Eye (tissue), 1 donor: ENCODE data around the gene RANBP1.

Experiments
- DNase-seq: peaks from one replicate; pipeline ENCODE4 v3.0.0-alpha.2; 2015

The RANBP1 gene

DNA sequence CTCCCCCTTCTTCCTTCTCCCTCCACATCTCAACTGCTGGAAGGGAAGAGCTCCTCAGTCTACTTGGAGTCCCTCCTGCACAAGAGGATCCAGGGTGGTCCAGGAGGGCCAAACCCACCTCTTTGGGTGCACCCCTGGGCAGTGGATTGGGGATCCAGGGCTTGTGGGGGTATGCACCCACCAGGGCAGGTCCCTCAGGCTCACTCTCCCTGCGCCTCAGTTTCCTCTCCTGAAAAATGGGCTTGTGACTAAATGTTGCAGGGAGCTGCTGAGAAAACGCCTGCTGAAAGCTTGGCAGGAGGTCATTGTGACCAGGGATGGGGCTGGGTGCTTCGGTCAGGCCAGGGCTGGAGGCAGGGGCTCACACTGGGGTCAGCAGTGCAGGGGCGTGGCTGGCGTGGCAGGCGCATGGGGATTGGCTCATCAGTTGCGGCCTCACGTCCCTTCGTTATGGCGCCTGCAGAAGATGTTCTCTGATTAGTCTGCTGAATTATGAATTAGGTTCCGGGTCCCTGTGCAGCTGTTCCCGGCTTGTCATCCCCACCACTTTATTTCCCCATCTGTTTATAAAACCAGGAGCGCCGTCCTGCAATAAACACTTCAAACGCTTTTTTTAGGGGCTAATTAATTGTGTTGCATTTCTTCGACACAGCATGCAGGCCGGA, 60.6 kb downstream of the RANBP1 start:
- DNase-seq, result no peak
